HG03571 (cell line): ENCODE measurements around the gene CD2.

ENCODE experiments used
- ATAC-seq: cut with Tn5 transposase; IDR thresholded peaks from one replicate; pipeline ENCODE4 v1.9.1; 2021; ENCODE audit not compliant: unreplicated experiment

The CD2 gene, protein sequence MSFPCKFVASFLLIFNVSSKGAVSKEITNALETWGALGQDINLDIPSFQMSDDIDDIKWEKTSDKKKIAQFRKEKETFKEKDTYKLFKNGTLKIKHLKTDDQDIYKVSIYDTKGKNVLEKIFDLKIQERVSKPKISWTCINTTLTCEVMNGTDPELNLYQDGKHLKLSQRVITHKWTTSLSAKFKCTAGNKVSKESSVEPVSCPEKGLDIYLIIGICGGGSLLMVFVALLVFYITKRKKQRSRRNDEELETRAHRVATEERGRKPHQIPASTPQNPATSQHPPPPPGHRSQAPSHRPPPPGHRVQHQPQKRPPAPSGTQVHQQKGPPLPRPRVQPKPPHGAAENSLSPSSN

DNA sequence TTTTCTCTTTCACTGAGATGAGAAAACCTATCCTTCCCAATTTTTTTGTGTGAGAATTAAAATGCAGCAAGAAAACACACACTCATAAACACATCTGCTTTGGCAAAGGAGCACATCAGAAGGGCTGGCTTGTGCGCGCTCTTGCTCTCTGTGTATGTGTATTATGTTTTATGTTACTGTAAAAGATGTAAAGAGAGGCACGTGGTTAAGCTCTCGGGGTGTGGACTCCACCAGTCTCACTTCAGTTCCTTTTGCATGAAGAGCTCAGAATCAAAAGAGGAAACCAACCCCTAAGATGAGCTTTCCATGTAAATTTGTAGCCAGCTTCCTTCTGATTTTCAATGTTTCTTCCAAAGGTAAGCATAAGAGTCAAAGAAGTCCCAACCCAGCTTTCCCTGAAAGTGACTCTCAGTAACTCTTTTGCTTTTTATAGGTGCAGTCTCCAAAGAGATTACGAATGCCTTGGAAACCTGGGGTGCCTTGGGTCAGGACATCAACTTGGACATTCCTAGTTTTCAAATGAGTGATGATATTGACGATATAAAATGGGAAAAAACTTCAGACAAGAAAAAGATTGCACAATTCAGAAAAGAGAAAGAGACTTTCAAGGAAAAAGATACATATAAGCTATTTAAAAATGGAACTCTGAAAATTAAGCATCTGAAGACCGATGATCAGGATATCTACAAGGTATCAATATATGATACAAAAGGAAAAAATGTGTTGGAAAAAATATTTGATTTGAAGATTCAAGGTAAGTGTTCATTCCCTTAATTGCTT, at the start of gene CD2:
TSS of gene CD2 (plus strand) at position 233 of the 780 bp plus-strand sequence. CDS start at position 296, 63 bp downstream.
- no peak for ATAC-seq

DNA sequence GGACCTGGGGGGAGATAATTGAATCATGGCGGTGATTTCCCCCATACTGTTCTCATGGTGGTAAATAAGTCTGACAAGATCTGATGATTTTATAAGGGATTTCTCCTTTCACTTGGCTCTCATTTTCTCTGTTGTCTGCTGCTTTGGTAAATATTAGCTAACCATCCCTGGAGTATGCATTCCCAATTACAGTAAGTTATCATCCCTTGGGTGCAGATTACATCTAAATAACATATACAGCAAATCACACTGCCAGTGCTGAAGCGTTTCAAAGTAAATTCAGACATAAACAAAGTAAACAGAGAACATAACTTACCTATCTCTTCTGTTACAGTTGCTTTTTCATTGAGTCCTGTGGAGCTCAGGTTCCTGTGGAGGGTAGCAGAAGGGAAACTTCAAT, 48.1 kb upstream of the CD2 start:
- ATAC-seq = no peak

DNA sequence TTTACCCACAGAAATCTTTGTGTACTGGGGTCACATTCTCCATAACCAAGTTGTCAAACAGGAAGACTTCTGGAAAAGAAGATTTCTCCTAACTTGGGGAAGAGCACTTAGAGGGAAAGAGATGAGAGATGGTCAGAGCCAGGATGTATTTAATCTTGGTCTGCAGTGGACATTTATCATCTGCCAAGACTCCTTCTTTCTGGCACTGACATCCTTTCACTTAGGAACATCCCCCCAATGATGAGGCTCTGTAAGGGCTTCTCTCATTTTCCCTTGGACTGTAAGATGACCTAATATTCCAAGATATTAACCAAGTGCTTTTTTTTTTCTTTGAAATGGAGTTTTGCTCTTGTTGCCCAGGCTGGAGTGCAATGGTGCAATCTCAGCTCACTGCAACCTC, 47.4 kb upstream of the CD2 start:
- no peak for ATAC-seq

DNA sequence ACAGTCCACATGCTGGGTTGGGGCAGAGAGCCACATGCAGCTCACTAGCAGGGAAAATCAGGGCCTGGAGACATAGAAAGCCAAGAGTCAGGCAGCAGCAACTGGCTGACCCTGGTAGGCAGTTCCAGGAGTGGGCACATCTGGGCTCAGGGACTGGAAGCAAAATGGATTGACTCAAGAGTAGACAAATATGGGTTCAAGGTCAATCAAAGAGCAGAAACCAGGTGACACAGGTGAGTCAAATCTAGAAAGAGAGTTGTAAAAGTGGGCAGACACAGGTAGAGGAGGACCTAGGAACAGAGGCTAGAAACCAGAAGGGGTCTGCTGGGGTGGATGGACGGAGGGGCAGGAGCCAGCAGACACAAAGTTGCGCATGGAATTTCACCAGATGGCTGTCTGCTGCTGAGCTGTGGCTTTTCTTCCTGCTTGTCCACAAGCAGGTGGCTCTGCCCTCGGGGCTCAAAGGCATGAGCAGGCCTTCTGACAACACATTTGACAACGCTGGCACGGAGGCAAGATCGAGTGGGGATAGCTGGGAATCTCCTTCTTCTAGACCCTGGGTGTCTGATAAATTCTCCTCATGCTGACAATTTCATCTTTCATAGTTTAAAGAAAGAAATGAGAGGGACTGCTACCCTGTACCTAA, 45.9 kb upstream of the CD2 start:
- ATAC-seq = no peak

DNA sequence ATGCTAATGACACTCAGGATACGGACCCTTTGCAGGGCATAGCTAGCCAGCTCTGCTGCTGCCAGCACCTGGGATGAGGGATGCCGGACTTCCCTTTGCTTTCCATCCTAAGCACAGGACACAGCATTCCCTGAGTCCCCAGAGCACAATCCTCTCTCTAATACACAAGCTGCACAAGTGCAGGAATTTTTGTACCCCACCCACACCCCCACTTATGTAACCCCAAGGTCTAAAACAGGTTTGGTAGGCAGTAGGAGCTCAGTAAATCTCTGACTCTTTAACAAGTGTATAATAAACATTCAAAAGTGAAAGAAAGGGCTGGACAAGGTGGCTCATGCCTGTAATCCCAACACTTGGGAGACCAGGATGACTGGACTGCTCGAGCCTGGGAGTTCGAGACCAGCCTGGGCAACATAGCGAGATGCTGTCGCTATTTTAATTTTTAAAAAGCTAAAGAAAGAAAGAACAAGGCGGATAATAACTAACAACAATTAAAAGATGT, 44.5 kb upstream of the CD2 start:
- no peak for ATAC-seq

DNA sequence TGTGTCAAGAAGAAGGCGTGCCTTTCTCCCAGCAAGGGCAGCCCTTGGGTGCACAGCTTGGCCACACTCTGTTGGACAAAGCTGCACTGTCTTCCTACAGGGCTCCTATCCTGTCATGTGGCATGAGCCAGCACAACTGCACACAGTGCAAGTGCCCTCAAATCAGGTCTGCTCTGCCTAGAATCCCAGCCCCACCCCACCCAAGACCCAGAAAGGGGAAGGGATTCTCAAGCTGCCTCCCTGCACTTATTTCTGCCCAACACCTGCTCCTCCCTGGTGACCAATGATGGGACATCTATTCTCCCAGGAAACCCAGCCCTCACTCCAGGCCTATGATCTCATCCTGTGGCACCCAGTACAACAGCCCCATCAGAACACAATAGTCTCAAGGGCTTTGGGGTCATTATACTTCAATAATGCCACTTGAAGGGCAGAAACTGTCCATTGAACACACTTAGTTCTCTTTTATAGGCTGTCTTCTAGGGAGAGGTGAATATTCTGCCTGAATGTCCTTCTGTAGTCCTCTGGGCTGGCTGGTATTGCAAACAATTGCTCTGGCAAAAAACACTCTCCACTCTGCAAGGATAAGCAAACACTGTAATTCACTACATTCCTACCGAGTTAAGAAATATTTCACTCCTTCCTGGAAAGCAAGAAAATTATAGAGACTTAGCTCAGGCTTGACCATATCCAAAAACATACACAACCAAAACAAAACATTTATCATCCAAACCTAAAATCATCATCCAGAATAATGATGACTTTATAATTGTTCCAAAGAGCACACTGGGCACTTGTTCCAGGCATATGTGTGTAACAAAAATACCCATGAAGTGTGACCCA, 43.6 kb upstream of the CD2 start:
- ATAC-seq = no peak

DNA sequence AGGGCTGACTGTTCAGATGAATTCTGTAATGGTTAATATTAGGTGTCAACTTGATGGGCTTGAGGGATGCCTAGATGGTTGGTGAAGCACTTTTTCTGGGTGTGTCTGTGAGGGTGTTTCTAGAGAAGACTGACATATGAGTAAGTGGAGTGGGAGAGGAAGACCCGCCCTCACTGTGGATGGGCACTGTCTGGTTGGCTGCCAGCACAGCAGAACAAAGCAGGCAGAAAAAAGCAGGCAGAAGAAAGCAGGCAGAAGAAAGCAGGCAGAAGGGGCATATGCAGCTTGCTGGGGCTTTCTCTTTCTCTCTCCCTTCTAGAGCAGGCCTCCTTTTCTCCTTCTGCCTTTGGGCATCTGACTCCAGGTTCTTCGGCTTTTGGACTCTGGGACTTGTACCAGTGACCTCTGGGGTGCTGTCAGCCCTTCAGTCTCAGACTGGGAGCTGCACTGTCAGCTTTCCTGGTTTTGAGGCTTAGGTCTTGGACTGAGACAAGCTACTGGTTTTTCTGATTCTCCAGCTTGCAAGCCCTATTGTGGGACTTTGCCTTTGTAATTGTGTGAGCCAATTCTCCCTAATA, 42.9 kb upstream of the CD2 start:
- no peak for ATAC-seq

DNA sequence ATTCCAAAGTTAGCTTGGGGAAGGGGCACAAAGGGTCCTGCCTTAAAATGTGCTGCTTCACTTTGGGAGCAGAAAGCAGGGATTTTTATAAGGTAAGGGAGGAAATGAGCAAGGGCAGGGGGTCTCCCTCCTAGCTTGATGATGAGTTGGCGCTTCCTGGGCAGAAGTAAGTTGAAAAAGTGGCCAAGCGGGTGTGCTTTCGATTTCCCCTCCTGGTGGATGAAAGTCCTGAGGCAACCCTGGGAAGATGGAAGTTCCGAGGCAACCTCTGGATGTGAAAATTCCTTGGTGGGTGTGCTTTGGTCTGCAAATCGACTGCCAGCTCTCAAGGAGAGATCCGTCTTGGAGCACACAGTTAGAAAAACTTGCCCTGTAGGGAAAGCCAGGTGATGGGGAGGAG, 41.7 kb upstream of the CD2 start:
- no peak for ATAC-seq

DNA sequence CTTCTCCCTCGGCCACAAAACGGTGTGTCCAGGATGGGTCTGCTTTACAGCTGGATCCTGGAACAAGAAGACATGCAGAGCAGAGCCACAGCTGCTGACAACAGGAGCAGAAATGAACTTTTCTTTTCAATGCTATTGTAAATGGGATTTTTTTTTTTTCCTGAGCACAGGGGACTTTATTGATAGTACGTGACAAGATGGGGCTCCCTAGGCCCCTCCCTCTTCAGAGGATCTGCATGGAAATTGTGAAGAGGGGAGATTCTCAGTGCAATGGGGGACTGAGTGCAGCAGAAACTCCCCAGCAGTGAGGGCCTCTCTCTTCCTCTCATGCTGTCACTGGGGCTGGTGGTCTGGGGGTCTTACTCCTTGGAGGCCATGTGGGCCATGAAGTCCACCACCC, 40.8 kb upstream of the CD2 start:
- no peak for ATAC-seq

DNA sequence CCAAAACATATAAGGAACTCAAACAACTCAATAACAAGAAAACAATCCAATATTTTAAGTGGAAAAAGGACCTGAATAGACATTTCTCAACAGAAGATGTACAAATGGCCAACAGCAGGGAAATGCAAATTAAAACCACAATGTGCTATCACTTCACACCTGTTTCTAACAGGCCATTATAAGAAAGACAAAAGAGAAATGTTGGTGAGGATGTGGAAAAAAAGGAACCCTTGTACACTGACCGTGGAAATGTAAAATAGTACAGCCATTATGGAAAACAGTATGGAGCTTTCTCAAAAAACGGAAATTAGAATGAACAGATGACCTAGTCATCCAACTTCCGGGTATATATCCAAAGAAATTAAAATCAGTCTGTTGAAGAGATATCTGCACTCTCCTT, 37.8 kb upstream of the CD2 start:
- ATAC-seq = no peak

DNA sequence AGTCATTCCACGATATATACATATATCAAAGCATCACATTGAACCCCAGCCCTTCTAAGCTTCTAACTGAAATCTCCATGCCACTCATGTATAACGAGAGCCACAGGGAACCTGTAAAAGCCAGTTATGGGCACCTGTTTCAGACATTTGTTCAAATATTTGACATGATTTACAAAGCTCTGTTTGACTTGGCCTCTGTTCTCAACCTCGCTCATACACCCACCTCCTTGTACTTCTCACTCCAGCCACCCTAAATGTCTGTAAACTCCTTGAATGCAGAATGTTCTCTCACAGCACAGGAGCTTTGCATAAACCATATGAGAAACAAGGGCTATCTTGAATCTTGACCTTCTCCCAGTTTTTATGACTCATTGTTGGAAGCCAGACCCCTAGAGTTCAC, 36.9 kb upstream of the CD2 start:
- ATAC-seq = no peak

DNA sequence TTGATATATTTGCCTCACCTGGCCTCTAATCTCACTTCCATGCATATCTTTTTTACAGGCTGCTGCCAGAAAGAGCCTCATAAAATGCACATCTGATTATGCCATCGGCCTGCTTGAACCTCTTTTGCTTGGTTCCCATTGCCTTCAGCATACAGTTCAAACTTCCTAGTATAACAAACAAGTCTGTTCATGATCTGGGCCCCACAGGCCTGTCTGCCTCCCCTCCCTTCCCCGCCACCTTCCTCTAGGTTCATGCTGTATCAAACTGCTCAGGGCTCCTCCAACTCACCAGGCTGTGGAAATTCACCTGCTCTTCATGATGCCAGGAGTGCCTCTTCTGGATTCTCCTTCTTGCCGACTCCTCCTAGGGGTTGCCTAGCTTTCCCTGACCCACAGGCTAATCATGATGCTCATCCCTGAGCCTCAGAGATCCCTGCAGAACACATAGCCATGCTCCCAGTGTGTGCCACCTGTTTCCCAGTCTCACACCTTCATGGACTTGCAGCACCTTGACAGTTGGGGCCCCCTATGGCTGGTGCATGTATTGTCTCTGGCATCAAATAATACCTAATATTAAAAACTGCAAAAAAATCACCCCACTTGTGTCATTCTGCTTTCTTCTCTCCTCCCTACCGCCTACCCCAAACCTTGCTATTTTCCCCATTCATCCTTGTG, 33.7 kb upstream of the CD2 start:
- no peak for ATAC-seq

DNA sequence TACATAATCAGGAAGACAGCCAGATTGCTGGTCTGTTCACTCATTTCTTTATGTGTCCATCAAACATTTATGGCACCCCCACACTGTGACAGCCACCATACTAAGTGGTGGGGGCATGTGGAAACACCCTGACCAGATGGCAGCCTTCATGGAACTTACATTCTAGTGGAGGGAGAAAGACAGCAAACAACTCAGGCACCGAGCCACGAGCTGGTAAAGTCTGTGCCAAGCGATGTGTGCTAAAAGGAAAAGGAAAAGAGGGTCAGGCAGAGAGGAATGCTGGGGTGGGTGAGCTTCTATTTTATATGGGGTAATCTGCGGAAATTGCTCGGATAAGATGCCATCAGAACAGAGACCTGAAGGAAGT, 33.2 kb upstream of the CD2 start:
- no peak for ATAC-seq

DNA sequence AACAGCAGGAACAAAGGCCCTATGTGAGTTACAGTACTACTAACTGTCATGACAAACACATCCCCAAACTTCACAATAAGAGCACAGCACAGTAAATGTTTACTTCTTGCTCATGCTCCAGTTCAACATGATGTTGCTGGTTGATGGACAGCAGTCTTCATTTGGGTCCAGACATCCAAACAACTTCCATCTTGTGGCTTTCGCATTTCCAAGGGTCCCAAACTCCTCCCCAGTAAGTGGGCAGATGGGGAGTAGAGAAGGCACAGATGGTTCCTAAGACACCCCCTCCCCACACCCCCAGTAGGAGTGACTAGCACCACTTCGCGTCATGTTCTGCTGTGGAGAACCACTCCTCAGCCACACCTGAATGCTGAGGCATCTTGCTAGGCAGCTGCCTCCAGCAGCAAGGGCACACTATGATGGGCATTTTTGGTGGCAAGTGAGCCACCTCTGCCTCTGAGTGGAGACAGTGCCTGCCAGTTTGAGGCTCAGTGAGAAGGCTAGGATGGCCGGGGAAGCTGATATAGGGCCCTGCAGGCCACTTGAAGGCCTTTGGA, 32.7 kb upstream of the CD2 start:
- no peak for ATAC-seq

DNA sequence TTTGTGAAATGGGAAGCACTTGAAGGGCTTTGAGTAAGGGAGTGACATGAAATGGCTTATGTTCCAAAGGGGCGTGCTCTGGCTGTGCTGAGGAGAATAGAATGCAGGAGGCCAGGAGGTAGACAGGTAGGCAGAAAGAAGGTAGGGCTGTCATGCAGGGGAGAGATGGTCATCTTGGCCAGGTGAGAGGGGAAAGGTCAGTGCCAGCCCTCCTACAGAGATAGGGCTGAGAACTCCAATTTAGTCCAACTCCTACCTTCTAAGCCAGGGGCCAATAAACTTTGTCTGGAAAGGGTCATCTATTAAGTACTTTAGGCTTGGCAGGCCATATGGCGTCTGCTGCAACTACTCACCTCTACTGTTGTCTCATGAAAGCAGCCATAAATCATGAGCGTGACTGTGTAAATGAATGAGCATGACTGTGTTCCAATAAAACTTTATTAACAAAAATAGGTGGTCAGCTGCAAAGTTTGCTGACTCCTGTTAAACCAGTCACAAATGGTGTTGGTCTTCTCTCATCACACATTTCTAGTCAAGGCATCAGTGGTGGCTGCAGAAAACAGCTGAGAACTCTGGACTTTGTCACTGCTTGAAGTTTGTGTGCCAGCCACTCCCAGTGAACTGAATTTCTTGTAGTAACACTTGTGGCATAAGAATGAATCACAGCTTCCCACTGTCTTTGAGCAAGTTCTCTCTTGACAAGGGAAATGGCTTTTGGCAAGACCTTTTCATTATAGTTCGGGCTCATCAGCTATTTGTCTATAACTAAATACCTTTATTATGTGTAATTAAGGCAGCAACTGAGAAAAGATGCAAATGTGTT, 32.0 kb upstream of the CD2 start:
- no peak for ATAC-seq

DNA sequence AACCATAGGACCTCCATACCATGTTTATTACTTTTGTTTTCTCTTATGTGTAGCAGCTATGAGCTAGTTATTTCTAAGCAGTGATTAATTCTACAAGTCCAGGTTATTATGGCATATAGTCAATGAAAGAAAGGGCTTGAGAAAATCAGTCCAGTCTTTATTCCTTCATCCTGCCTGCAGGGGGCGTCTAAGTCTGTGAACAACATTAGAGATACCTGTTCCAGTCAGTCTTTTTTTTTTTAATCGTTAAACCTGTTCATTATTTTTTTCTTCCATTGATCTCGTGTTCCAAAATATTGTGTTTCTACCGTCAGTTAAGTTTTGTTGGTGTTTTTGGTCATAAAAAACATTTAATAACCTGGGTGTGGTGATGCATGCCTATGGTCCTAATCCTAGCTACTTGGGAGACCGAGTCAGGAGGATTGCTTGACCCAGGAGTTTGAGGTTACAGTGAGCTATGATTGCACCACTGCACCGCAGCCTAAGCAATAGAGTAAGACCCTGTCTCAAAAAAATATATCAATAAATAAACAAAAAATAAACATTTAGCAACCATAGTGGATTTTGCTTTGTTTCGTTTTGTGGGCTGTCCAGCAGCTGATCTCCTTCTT, 29.4 kb upstream of the CD2 start:
- no peak for ATAC-seq

DNA sequence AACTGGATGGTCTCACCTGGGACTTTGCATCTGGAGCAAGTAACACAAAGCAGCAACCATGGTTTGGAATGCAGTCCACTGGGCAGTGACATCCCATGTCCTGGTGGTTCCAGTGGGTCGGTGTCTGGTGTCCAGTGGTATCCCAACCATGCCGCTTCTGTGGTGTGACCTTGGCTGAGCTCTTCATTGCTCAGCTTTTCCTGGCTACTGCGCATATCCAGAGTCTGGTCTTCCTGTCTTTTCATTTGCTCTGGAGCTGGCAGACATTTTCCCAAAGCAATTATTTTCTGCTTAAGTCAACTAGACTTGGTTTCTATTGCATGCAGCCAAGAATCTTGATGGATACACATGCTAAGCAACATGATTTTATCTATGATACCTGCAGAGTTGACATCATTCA, 28.4 kb upstream of the CD2 start:
- no peak for ATAC-seq
